ENCODE measurements around the gene ICE2. TPM values are rescaled to one million over a fixed set of nuclear protein-coding genes. Genes with fewer than 3 reads are reported as not detected.
A peak's percentile ranks its signal among the peaks of the same experiment; 100 is the strongest.

Gene ICE2
- total RNA-seq, 1 donor from 2014 or later = 42.2 TPM

DNA sequence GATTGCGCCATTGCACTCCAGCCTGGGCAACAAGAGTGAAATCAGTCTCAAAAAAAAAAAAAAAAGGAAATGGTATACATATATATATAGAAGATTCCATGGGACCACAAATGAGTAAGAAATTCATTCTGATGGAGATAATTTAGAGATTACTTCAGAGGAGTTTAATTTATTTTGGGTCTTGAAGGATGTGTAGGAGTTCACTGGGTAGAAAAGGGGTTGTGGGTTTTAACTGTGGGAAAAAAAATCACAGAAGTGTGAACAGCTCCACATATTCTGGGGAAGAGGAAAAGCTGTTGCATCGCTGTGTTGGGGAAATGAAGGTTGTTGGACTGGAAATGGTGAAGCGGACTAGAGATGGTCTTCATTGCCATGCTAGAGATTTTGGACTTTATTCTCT, 4.1 kb upstream of the ICE2 start:
- Mint-ChIP-seq H3K4me3 (ENCODE audit: unreplicated experiment) (no peak overlapping the region), H3K4me1 (ENCODE audit: unreplicated experiment) (peaks cover 17% of the 10 kb centered on the region), H3K36me3 (ENCODE audit: low read depth, unreplicated experiment) (no peaks in the 10 kb centered on the region), H3K27ac (ENCODE audit: unreplicated experiment) (no peak overlapping the region), H3K9me3 (ENCODE audit: unreplicated experiment) (no peaks in the 10 kb centered on the region), H3K27me3 (ENCODE audit: unreplicated experiment) (peaks cover 4% of the 10 kb centered on the region)
- TF ChIP-seq, protein P1, sequence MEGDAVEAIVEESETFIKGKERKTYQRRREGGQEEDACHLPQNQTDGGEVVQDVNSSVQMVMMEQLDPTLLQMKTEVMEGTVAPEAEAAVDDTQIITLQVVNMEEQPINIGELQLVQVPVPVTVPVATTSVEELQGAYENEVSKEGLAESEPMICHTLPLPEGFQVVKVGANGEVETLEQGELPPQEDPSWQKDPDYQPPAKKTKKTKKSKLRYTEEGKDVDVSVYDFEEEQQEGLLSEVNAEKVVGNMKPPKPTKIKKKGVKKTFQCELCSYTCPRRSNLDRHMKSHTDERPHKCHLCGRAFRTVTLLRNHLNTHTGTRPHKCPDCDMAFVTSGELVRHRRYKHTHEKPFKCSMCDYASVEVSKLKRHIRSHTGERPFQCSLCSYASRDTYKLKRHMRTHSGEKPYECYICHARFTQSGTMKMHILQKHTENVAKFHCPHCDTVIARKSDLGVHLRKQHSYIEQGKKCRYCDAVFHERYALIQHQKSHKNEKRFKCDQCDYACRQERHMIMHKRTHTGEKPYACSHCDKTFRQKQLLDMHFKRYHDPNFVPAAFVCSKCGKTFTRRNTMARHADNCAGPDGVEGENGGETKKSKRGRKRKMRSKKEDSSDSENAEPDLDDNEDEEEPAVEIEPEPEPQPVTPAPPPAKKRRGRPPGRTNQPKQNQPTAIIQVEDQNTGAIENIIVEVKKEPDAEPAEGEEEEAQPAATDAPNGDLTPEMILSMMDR (IDR thresholded peaks at IDR 0.05; ENCODE audit: unreplicated experiment) = no peak
- no peak for DNase-seq (ENCODE audit: low spot score)

DNA sequence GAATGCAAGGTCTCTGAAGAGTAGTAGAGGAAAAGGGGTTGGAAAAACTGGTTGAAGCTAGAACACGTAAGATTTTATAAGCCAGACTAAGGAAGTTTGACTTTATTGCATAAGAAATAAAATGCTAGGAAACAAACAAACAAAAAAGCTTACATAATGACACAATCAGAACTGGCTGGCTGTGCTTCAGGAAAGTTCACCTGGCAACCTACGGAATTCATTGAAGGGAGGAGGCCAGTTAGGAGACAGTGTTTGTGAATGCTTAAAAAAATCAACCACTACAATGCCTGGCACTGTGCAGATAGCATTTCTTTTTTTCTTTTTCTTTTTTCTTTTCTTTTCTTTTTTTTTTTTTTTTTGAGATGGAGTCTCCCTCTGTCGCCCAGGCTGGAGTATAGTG, 1.9 kb upstream of the ICE2 start:
- peaks cover 4% of the 10 kb centered on the region for H3K27me3 Mint-ChIP-seq (ENCODE audit: unreplicated experiment)
- no peaks in the 10 kb centered on the region for H3K9me3 Mint-ChIP-seq (ENCODE audit: unreplicated experiment)
- TF ChIP-seq, protein P1 (IDR thresholded peaks at IDR 0.05; ENCODE audit: unreplicated experiment) = no peak
- peaks cover 22% of the 10 kb centered on the region for H3K4me1 Mint-ChIP-seq (ENCODE audit: unreplicated experiment)
- H3K27ac Mint-ChIP-seq (ENCODE audit: unreplicated experiment) = no peak overlapping the region
- no peak for DNase-seq (ENCODE audit: low spot score)
- no peak overlapping the region for H3K4me3 Mint-ChIP-seq (ENCODE audit: unreplicated experiment)
- no peaks in the 10 kb centered on the region for H3K36me3 Mint-ChIP-seq (ENCODE audit: low read depth, unreplicated experiment)

DNA sequence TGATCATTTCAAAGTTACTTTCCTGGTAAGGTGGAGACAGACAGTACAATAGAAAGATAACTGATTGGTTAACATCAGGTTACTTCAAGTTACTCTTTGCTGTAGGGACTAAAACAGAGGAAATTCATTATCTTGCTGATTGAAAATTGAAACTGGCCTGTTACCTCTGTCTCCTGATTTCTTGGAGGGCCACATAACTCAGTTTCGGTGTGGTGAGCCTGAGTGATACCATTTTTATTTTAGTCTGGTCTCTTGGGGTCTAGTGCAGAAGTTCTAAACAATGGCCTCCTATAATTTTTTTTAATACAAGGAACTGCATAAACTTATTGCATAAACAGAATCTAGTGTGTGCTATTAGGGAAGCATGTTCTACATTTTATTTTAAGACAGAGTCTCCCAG, 1.2 kb upstream of the ICE2 start:
- no peak for DNase-seq (ENCODE audit: low spot score)
- TF ChIP-seq, protein P1 (IDR thresholded peaks at IDR 0.05; ENCODE audit: unreplicated experiment) = no peak
- Mint-ChIP-seq H3K4me1 (ENCODE audit: unreplicated experiment) (peaks cover 22% of the 10 kb centered on the region), H3K27me3 (ENCODE audit: unreplicated experiment) (peaks cover 4% of the 10 kb centered on the region), H3K9me3 (ENCODE audit: unreplicated experiment) (no peaks in the 10 kb centered on the region), H3K36me3 (ENCODE audit: low read depth, unreplicated experiment) (no peaks in the 10 kb centered on the region), H3K27ac (ENCODE audit: unreplicated experiment) (no peak overlapping the region), H3K4me3 (ENCODE audit: unreplicated experiment) (no peak overlapping the region)

- H3K4me3 Mint-ChIP-seq (ENCODE audit: unreplicated experiment) = peak overlapping the region; percentile 99
- no peaks in the 10 kb centered on the region for H3K36me3 Mint-ChIP-seq (ENCODE audit: low read depth, unreplicated experiment)
- H3K27ac Mint-ChIP-seq (ENCODE audit: unreplicated experiment) = peak overlapping the region; percentile 100
- peaks cover 22% of the 10 kb centered on the region for H3K4me1 Mint-ChIP-seq (ENCODE audit: unreplicated experiment)
- TF ChIP-seq, protein P1 (IDR thresholded peaks at IDR 0.05; ENCODE audit: unreplicated experiment) = no peak
- no peaks in the 10 kb centered on the region for H3K9me3 Mint-ChIP-seq (ENCODE audit: unreplicated experiment)
- H3K27me3 Mint-ChIP-seq (ENCODE audit: unreplicated experiment) = peaks cover 4% of the 10 kb centered on the region
- DNase-seq (ENCODE audit: low spot score) = no peak
These were observed 594 bp upstream of the ICE2 start for GRCh38 chr15:60479361-60480110.

GRCh38 chr15:60477916-60478565, 901 bp downstream of the ICE2 start:
- Mint-ChIP-seq H3K36me3 (ENCODE audit: low read depth, unreplicated experiment) (peaks cover 2% of the 10 kb centered on the region), H3K4me3 (ENCODE audit: unreplicated experiment) (peak overlapping the region; percentile 99), H3K9me3 (ENCODE audit: unreplicated experiment) (no peaks in the 10 kb centered on the region), H3K27ac (ENCODE audit: unreplicated experiment) (peak overlapping the region; percentile 100), H3K4me1 (ENCODE audit: unreplicated experiment) (peaks cover 22% of the 10 kb centered on the region), H3K27me3 (ENCODE audit: unreplicated experiment) (peaks cover 4% of the 10 kb centered on the region)
- DNase-seq (ENCODE audit: low spot score) = no peak
- TF ChIP-seq, protein P1 (IDR thresholded peaks at IDR 0.05; ENCODE audit: unreplicated experiment) = no peak

All from endothelial cell (in vitro differentiated cells).